BLaER1 treated with 17β-estradiol and CSF1 and Interleukin-3, amounts not matched to agents 10 nM and 100 nM (cell line): Measurements from ENCODE around the gene HSPA6.
"Not testable (repeated sequence)": the region's sequence is repeated elsewhere in the genome, so short reads cannot be mapped to it uniquely, and the experiment has no call there.

Experiments
- H3K27ac ChIP-seq, 11 experiments: shearing (Covaris generic); formaldehyde crosslinking; 2 replicates each; pipeline ENCODE4 v1.8.1; 2022
- H3K27me3 ChIP-seq, 11 experiments: shearing (Covaris generic); formaldehyde crosslinking; 2 replicates each; pipeline ENCODE4 v1.8.1; 2022
- H3K36me3 ChIP-seq, 11 experiments: shearing (Covaris generic); formaldehyde crosslinking; 2 replicates each; pipeline ENCODE4 v1.8.1; 2022
- H3K4me1 ChIP-seq, 10 experiments: shearing (Covaris generic); formaldehyde crosslinking; 2 replicates each; pipeline ENCODE4 v1.8.1; 2022
- H3K4me2 ChIP-seq, 11 experiments: shearing (Covaris generic); formaldehyde crosslinking; 2 replicates each; pipeline ENCODE4 v1.8.1; 2022
- H3K4me3 ChIP-seq, 10 experiments: shearing (Covaris generic); formaldehyde crosslinking; 2 replicates each; pipeline ENCODE4 v1.8.1; 2022
- H3K9ac ChIP-seq, 11 experiments: shearing (Covaris generic); formaldehyde crosslinking; 2 replicates each; pipeline ENCODE4 v1.8.1; 2022
- H3K9me3 ChIP-seq, 11 experiments: shearing (Covaris generic); formaldehyde crosslinking; replicated peaks in 1 of 11; 2 replicates each; pipeline ENCODE4 v1.8.1; 2022
- H4K20me1 ChIP-seq, 11 experiments: shearing (Covaris generic); formaldehyde crosslinking; 2 replicates each; pipeline ENCODE4 v1.8.1; 2022
- Cebpa-rat ChIP-seq, 11 experiments: shearing (Covaris generic); IDR thresholded peaks; 2 replicates each; pipeline ENCODE4 v1.8.1; 2022

The HSPA6 gene

DNA sequence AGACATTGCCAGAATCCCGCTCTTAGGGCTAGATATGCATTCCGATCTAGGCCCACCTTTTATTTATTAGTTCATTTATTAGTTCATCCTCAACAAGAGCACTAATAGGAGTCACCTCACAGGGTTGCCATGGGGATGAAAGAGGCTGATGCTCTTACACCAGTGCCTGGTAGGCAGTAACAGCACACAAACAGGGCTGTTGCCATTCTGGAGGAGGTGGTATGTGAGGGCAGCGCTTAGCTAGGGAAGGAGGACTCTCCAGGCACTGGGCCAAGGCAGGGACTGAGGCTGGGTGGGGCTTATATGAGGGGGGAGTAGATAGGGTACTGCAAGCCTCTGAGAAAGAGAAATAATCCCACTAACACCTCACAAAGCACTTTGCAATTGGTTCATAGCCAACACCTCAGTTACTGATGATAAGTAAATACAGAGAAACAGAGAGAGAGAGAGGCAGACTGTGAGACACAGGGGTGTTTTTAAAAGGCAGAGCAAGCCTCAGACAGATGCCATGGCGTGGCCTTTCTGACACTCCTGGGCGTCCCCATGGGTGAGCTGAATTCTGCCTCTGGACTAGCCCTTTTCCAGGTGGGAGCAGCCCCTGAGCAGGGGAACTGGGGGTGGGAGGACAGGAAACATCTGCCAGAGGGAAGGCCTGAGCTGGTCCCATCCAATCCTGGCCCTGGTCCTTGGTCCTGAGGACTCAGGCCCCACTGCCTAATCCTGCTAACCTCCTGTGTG is 13.2 kb upstream of the HSPA6 start:
- Histone ChIP-seq H3K4me1 (peaks cover 12 to 71% (median 30%) of the 10 kb centered on the region in 10 experiments), H3K9me3 (no peaks in the 10 kb centered on the region; a peak in 1 of 22 replicates), H3K4me2 (peak overlapping the region in 3 of 11 experiments; percentile 87 to 96 (median 93); a peak in 5 of 22 replicates), H3K36me3 (peaks cover 0 to 73% (median 21%) of the 10 kb centered on the region in 11 experiments; a peak in 12 of 22 replicates), H3K4me3 (no peak overlapping the region), H3K27ac (no peak overlapping the region; a peak in 1 of 22 replicates), H3K27me3 (no peaks in the 10 kb centered on the region), H3K9ac (peak overlapping the region in 2 of 11 experiments; percentile 3 to 52; a peak in 3 of 22 replicates), H4K20me1 (peaks cover 0 to 62% (median 0%) of the 10 kb centered on the region in 11 experiments; a peak in 4 of 22 replicates)
- TF ChIP-seq Cebpa-rat (IDR thresholded peaks at IDR 0.05) = no peak

DNA sequence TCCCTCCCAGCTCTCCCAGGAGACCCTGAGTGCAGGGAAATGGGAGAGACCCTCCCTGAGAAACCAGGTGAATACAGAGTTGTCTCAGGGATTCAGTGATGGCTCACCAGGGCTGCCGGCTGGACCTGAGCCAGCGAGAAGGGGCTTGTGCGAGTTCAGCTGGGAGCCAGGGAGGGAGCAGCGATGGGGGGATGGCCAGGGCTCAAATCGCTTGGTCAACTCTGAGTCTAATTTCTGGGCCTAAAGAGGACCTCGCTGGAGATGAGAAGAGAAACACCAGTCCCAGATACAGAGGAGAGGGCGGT is 12.6 kb upstream of the HSPA6 start:
- Histone ChIP-seq H4K20me1 (peaks cover 0 to 62% (median 0%) of the 10 kb centered on the region in 11 experiments; a peak in 4 of 22 replicates), H3K9me3 (no peaks in the 10 kb centered on the region; a peak in 1 of 22 replicates), H3K27ac (no peak overlapping the region; a peak in 1 of 22 replicates), H3K4me2 (peak overlapping the region in 3 of 11 experiments; percentile 30 to 96 (median 93); a peak in 5 of 22 replicates), H3K4me3 (no peak overlapping the region), H3K9ac (peak overlapping the region in 1 of 11 experiments; percentile 52; a peak in 2 of 22 replicates), H3K36me3 (peaks cover 0 to 72% (median 21%) of the 10 kb centered on the region in 11 experiments; a peak in 12 of 22 replicates), H3K4me1 (peaks cover 7 to 66% (median 25%) of the 10 kb centered on the region in 10 experiments), H3K27me3 (no peaks in the 10 kb centered on the region)
- TF ChIP-seq Cebpa-rat (IDR thresholded peaks at IDR 0.05) = no peak

DNA sequence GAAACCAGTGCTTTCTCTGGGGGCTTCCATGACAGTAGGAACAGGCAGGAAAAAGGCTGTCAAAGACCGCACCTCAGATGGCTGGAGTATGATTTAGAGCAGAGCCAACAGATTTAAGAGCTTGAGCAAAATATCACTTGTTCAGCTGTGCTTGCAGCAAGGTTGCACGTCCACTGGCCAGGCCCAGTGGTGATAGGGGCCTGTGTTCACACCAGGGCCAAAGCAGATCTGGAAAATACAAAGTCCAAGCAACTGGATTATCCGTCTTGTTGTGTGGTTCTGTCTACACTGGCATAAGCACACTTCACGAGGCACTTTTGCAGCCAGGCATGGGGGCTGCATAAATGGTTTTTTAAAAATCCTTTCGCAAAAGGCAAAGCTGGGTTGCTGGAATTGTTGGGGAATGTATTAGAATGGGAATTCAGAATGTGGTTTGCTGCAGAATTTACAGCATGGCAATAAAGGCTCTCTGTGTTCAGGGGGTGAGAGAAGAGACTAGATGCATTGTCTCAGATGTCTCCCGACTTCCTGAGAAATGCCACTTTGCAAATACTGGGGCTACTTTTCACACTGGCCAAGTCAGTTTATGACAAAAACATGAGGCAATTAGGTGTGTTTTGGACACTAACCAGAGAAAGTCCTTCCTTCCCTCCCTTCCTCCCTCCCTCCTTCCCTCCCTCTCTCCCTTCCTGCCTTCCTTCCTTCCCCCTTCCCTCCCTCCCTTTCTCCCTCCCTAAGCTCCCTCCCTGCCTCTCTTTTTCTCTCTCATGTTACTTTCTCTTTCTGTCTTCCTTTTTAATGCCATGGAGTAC is 11.5 kb upstream of the HSPA6 start:
- H3K9ac ChIP-seq, H3K27me3 ChIP-seq, H3K27ac ChIP-seq, H3K9me3 ChIP-seq, H3K4me3 ChIP-seq: not testable (repeated sequence)
- Histone ChIP-seq H3K4me2 (peak overlapping the region in 6 of 11 experiments; percentile 20 to 79 (median 38); a peak in 10 of 22 replicates), H4K20me1 (peaks cover 0 to 57% (median 0%) of the 10 kb centered on the region in 11 experiments; a peak in 4 of 22 replicates), H3K36me3 (peaks cover 0 to 70% (median 21%) of the 10 kb centered on the region in 11 experiments; a peak in 12 of 22 replicates), H3K4me1 (peaks cover 0 to 56% (median 13%) of the 10 kb centered on the region in 10 experiments; a peak in 13 of 20 replicates)

DNA sequence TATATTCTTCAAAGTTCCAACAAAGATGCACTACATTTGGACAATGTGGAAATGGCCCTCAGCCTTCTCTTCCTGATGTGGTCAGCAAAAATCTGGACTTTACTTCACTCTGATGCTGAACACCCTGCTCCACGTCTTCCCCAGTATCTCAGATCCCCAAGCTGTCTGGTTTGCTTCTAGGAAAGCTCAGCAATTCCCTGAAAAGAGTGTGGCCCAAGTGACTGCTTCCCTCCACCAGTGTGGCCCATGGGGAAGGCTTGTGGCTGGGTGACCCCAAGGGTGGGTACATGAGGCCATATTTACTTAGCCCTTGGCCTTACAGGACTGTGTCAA is 10.9 kb upstream of the HSPA6 start:
- not testable (repeated sequence) for H3K9me3 ChIP-seq, H3K4me3 ChIP-seq, H3K9ac ChIP-seq, H3K27me3 ChIP-seq
- peaks cover 0 to 70% (median 21%) of the 10 kb centered on the region in 11 experiments; a peak in 12 of 22 replicates for H3K36me3 ChIP-seq
- H3K4me1 ChIP-seq = peaks cover 0 to 51% (median 12%) of the 10 kb centered on the region in 10 experiments; a peak in 12 of 20 replicates
- peak overlapping the region in 3 of 11 experiments; percentile 31 to 55 (median 31); a peak in 7 of 22 replicates for H3K4me2 ChIP-seq
- H4K20me1 ChIP-seq = peaks cover 0 to 53% (median 0%) of the 10 kb centered on the region in 11 experiments; a peak in 4 of 22 replicates
- H3K27ac ChIP-seq = peak overlapping the region in 2 of 11 experiments; percentile 5 to 45; a peak in 1 of 22 replicates

DNA sequence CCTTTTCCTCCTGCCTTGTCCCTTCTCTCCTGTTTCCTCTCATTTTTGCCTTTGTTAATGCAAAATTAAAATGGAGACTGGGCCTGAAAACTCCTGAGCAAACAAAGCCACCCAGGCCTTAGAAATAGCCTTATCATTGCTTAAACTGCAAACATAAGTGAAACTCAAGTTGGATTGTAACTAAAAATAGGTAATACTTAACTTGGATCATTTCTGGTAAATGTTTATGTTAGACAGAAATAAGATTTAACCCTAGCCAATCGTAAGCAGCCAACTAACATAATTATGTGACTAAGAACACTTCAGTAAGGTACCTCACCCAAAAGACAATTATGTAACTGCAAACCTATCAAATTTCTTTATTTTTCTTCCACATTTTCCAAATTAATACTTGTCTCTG is 10.4 kb upstream of the HSPA6 start:
- H3K9me3 ChIP-seq, H3K4me3 ChIP-seq, H3K27me3 ChIP-seq, H3K9ac ChIP-seq: not testable (repeated sequence)
- peaks cover 0 to 70% (median 21%) of the 10 kb centered on the region in 11 experiments; a peak in 12 of 22 replicates for H3K36me3 ChIP-seq
- peaks cover 0 to 52% (median 0%) of the 10 kb centered on the region in 11 experiments; a peak in 4 of 22 replicates for H4K20me1 ChIP-seq
- H3K4me2 ChIP-seq = peak overlapping the region in 3 of 11 experiments; percentile 31 to 55 (median 31); a peak in 6 of 22 replicates
- peaks cover 0 to 45% (median 12%) of the 10 kb centered on the region in 10 experiments; a peak in 12 of 20 replicates for H3K4me1 ChIP-seq
- H3K27ac ChIP-seq = peak overlapping the region in 2 of 11 experiments; percentile 5 to 45; a peak in 2 of 22 replicates

DNA sequence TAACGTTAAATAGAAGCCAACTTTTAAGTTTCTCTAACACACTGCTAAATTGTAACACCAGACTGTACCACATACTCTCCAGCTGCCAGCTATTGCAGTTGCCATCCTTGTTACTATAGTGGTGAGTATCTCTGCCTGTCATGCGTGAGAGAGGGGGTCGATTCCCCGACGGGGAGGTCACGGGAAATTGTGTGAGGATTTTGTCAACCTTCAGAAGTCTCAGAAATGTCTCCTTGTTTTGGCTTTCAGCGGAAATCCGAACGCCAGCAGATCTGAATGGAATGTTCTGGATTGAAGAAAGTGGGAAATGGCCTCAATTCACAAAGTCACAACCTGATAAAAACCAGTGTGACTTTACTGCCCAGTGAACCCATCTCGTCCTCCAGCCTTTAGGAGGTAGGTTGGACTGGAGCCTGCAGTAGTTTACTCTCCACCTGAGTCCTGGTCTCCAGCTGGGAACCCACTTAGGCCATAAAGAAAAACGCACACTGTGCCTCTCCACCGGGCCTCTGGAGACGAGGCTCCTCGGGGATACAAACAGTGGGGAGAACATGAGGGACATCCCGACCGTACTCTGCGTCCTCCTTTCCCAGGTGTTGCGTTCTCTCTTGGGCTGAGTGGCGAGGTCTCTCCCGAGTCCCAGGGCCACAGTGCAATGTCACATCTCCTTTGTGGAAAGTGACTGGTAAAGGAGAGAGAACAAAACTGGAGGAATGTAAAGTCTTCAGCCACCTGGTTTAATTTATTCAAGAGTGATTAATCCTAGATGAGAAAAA is 1.1 kb upstream of the HSPA6 start:
- Histone ChIP-seq H3K4me3 (peak overlapping the region in 4 of 10 experiments; percentile 67 to 79 (median 68); a peak in 3 of 20 replicates), H4K20me1 (peaks cover 0 to 17% (median 0%) of the 10 kb centered on the region in 11 experiments; a peak in 2 of 22 replicates), H3K4me2 (peak overlapping the region in 7 of 11 experiments; percentile 68 to 80 (median 79); a peak in 9 of 22 replicates), H3K36me3 (peaks cover 0 to 52% (median 0%) of the 10 kb centered on the region in 11 experiments; a peak in 6 of 22 replicates), H3K27me3 (peaks cover 0 to 20% (median 13%) of the 10 kb centered on the region in 11 experiments; a peak in 20 of 22 replicates)
- not testable (repeated sequence) for H3K4me1 ChIP-seq, H3K9ac ChIP-seq, H3K9me3 ChIP-seq, H3K27ac ChIP-seq

DNA sequence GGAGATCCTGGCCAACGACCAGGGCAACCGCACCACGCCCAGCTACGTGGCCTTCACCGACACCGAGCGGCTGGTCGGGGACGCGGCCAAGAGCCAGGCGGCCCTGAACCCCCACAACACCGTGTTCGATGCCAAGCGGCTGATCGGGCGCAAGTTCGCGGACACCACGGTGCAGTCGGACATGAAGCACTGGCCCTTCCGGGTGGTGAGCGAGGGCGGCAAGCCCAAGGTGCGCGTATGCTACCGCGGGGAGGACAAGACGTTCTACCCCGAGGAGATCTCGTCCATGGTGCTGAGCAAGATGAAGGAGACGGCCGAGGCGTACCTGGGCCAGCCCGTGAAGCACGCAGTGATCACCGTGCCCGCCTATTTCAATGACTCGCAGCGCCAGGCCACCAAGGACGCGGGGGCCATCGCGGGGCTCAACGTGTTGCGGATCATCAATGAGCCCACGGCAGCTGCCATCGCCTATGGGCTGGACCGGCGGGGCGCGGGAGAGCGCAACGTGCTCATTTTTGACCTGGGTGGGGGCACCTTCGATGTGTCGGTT is 477 bp downstream of the HSPA6 start:
- H3K4me2 ChIP-seq = peak overlapping the region; percentile 68 to 86 (median 78)
- not testable (repeated sequence) for H3K27ac ChIP-seq

DNA sequence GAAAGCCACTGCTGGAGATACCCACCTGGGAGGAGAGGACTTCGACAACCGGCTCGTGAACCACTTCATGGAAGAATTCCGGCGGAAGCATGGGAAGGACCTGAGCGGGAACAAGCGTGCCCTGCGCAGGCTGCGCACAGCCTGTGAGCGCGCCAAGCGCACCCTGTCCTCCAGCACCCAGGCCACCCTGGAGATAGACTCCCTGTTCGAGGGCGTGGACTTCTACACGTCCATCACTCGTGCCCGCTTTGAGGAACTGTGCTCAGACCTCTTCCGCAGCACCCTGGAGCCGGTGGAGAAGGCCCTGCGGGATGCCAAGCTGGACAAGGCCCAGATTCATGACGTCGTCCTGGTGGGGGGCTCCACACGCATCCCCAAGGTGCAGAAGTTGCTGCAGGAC is 981 bp downstream of the HSPA6 start:
- peak overlapping the region; percentile 68 to 86 (median 77) for H3K4me2 ChIP-seq
- peaks cover 0 to 31% (median 0%) of the 10 kb centered on the region in 11 experiments; a peak in 5 of 22 replicates for H3K36me3 ChIP-seq
- H3K9me3 ChIP-seq, H4K20me1 ChIP-seq, H3K27ac ChIP-seq, H3K9ac ChIP-seq: not testable (repeated sequence)
- peaks cover 4 to 21% (median 12%) of the 10 kb centered on the region in 10 experiments; a peak in 13 of 20 replicates for H3K4me1 ChIP-seq
- peak overlapping the region in 7 of 10 experiments; percentile 67 to 79 (median 71); a peak in 9 of 20 replicates for H3K4me3 ChIP-seq
- peaks cover 0 to 20% (median 13%) of the 10 kb centered on the region in 11 experiments; a peak in 20 of 22 replicates for H3K27me3 ChIP-seq

More for the DNA sequence above, 477 bp downstream of the HSPA6 start:
- Histone ChIP-seq H3K36me3 (peaks cover 0 to 36% (median 0%) of the 10 kb centered on the region in 11 experiments; a peak in 5 of 22 replicates), H3K4me1 (peaks cover 2 to 19% (median 10%) of the 10 kb centered on the region in 10 experiments; a peak in 13 of 20 replicates), H3K4me3 (peak overlapping the region; percentile 49 to 79 (median 68)), H3K9ac (peak overlapping the region in 1 of 11 experiments; percentile 51; a peak in 3 of 22 replicates), H3K27me3 (peaks cover 0 to 20% (median 13%) of the 10 kb centered on the region in 11 experiments; a peak in 20 of 22 replicates)
- not testable (repeated sequence) for H4K20me1 ChIP-seq, H3K9me3 ChIP-seq

DNA sequence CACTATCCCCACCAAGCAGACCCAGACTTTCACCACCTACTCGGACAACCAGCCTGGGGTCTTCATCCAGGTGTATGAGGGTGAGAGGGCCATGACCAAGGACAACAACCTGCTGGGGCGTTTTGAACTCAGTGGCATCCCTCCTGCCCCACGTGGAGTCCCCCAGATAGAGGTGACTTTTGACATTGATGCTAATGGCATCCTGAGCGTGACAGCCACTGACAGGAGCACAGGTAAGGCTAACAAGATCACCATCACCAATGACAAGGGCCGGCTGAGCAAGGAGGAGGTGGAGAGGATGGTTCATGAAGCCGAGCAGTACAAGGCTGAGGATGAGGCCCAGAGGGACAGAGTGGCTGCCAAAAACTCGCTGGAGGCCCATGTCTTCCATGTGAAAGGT is 1.6 kb downstream of the HSPA6 start:
- H3K9me3 ChIP-seq, H3K27ac ChIP-seq, H3K4me3 ChIP-seq, H3K9ac ChIP-seq, H4K20me1 ChIP-seq: not testable (repeated sequence)
- peaks cover 4 to 21% (median 12%) of the 10 kb centered on the region in 10 experiments; a peak in 13 of 20 replicates for H3K4me1 ChIP-seq
- peaks cover 0 to 26% (median 0%) of the 10 kb centered on the region in 11 experiments; a peak in 4 of 22 replicates for H3K36me3 ChIP-seq
- peaks cover 0 to 20% (median 13%) of the 10 kb centered on the region in 11 experiments; a peak in 20 of 22 replicates for H3K27me3 ChIP-seq
- H3K4me2 ChIP-seq = peak overlapping the region in 1 of 11 experiments; percentile 37; a peak in 1 of 22 replicates

DNA sequence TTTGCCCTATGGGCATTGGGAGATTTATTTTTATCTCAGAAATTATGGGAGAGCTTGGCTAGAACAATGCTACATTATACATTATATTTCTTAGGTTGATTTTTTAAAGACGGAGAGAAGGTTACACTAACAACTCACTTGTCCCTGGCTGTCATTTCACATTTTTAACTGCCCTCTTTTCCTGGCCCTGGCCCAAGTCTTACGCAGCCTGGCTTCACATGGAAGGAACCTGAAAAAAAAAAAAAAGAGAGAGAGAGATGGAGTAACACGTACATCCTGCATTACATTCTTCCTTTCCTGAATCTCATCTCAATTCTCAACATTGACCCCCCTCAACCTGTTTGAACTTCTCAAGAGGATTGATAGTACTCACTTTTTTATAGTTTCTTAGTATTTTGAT is 4.2 kb downstream of the HSPA6 start:
- Histone ChIP-seq H3K27me3 (peaks cover 0 to 20% (median 13%) of the 10 kb centered on the region in 11 experiments; a peak in 20 of 22 replicates), H3K4me1 (peaks cover 24 to 43% (median 32%) of the 10 kb centered on the region in 10 experiments)
- not testable (repeated sequence) for H3K27ac ChIP-seq, H3K4me2 ChIP-seq, H3K9me3 ChIP-seq, H3K36me3 ChIP-seq, H4K20me1 ChIP-seq, H3K9ac ChIP-seq, H3K4me3 ChIP-seq

DNA sequence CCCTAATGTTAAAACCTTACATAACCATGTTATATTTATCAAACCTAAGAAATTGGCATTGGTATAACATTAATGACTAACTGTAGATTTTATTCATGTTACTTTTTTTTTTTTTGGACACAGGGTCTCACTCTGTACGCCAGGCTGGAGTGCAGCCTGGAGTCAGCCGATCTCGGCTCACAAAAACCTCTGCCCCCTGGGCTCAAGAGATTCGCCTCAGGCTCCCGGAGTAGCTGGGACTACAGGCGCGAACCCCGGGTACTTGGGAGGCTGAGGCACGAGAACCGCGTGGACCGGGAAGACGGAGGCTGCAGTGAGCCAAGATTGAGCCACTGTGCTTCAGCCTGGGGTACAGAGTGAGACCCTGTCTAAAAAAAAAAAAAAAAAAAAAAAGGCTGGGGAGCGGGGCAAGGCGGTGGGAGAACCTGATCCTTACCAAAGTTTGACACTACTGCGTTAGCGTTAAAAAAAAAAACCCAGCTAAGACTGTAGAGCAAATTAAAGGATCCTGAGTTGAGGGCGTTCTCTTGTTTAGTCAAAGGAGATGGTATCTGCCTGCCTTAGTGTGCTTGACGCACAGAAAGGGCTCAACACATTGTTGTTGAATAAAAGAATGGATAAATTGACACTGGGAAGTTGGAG is 5.2 kb downstream of the HSPA6 start:
- not testable (repeated sequence) for H3K36me3 ChIP-seq, H3K9me3 ChIP-seq, H4K20me1 ChIP-seq
- H3K27me3 ChIP-seq = peaks cover 0 to 20% (median 13%) of the 10 kb centered on the region in 11 experiments; a peak in 20 of 22 replicates
- H3K9ac ChIP-seq = peak overlapping the region; percentile 77 to 86 (median 82); a peak in 16 of 22 replicates
- peak overlapping the region in 6 of 11 experiments; percentile 38 to 86 (median 76); a peak in 5 of 22 replicates for H3K27ac ChIP-seq
- H3K4me1 ChIP-seq = peaks cover 24 to 46% (median 32%) of the 10 kb centered on the region in 10 experiments
- H3K4me2 ChIP-seq = peak overlapping the region; percentile 47 to 87 (median 72)
- H3K4me3 ChIP-seq = peak overlapping the region; percentile 53 to 76 (median 70)
